Lung microvascular endothelial cell (primary cell): ENCODE results near the gene HSD17B12. TPM values are rescaled to one million over a fixed set of nuclear protein-coding genes. Genes with fewer than 3 reads are reported as not detected.
A peak's percentile ranks its signal among the peaks of the same experiment; 100 is the strongest.
"Not testable (repeated sequence)": the region's sequence is repeated elsewhere in the genome, so short reads cannot be mapped to it uniquely, and the experiment has no call there.

Experiments
- DNase-seq, 2 donors: peaks; one replicate each; pipeline versions ENCODE4 v3.0.0 to v3.0.0-alpha.2; 2010; ENCODE audit warnings: low read depth in 2 of 2
- total RNA-seq: library from RNA; depleted of rRNA; stranded (reverse); fragments of >200 nt; gene quantifications from 2 replicates; pipeline ENCODE4 v1.2.1, GENCODE V29; 2014

The HSD17B12 gene
- total RNA-seq, 1 donor from 2014 or later: 94.8 TPM

- DNase-seq: no peak
Measured at GRCh38 chr11:43738600-43739409, 58.3 kb downstream of the HSD17B12 start.

GRCh38 chr11:43746670-43747069 lies 66.1 kb downstream of the HSD17B12 start:
- peak in 1 of 2 donors; percentile 3 for DNase-seq

- no peak for DNase-seq
Measured at GRCh38 chr11:43747130-43747802, 66.7 kb downstream of the HSD17B12 start.

- DNase-seq: no peak
Measured at GRCh38 chr11:43748095-43748494, 67.6 kb downstream of the HSD17B12 start.

- DNase-seq: no peak
Measured at GRCh38 chr11:43751726-43752125, 71.2 kb downstream of the HSD17B12 start.

- no peak for DNase-seq
Measured at GRCh38 chr11:43756575-43756974, 76.0 kb downstream of the HSD17B12 start.

GRCh38 chr11:43758927-43759326 lies 78.4 kb downstream of the HSD17B12 start:
- peak in 1 of 2 donors; percentile 2 for DNase-seq

- no peak for DNase-seq
Measured at GRCh38 chr11:43760902-43761301, 80.4 kb downstream of the HSD17B12 start.

GRCh38 chr11:43765194-43765593 lies 84.7 kb downstream of the HSD17B12 start:
- DNase-seq: no peak

GRCh38 chr11:43768654-43769053 lies 88.1 kb downstream of the HSD17B12 start:
- DNase-seq: not testable (repeated sequence)

GRCh38 chr11:43770173-43770572 lies 89.6 kb downstream of the HSD17B12 start:
- DNase-seq: no peak

- DNase-seq: no peak
Measured at GRCh38 chr11:43772733-43773132, 92.2 kb downstream of the HSD17B12 start.

GRCh38 chr11:43774786-43775185 lies 94.2 kb downstream of the HSD17B12 start:
- no peak for DNase-seq

GRCh38 chr11:43779306-43779705 lies 98.8 kb downstream of the HSD17B12 start:
- no peak for DNase-seq

GRCh38 chr11:43784301-43784700 lies 103.8 kb downstream of the HSD17B12 start:
- no peak for DNase-seq

- DNase-seq: peak in 1 of 2 donors; percentile 1
Measured at GRCh38 chr11:43784866-43785265, 104.3 kb downstream of the HSD17B12 start.

- DNase-seq: peak in 1 of 2 donors; percentile 4
Measured at GRCh38 chr11:43785318-43785717, 104.8 kb downstream of the HSD17B12 start.

GRCh38 chr11:43786016-43786415 lies 105.5 kb downstream of the HSD17B12 start:
- DNase-seq: no peak

- no peak for DNase-seq
Measured at GRCh38 chr11:43787824-43788223, 107.3 kb downstream of the HSD17B12 start.

GRCh38 chr11:43788421-43788820 lies 107.9 kb downstream of the HSD17B12 start:
- peak; percentile 52 to 55 for DNase-seq

GRCh38 chr11:43789700-43790443 lies 109.3 kb downstream of the HSD17B12 start:
- DNase-seq: peak in 1 of 2 donors; percentile 51

- DNase-seq: peak in 1 of 2 donors; percentile 1
Measured at GRCh38 chr11:43790444-43790794, 109.9 kb downstream of the HSD17B12 start.
